GM13977 (cell line): ENCODE measurements around the gene CRY1.
A peak's percentile ranks its signal among the peaks of the same experiment; 100 is the strongest.

Source experiments
- DNase-seq: peaks from one replicate; pipeline ENCODE4 v3.0.0; 2012; ENCODE audit warnings: low spot score
- CTCF ChIP-seq: IDR thresholded peaks from 2 replicates; pipeline ENCODE4 v1.5.1; 2012; ENCODE audit warnings: mild to moderate bottlenecking, control low read depth; ENCODE audit not compliant: insufficient read depth; ENCODE audit errors: extremely low read depth, missing control alignments
- in situ Hi-C: fragments of 300-500 bp; cut with MboI; formaldehyde crosslinking; loops from one replicate; pipeline ENCODE4 v1.12.0; 2022; ENCODE audit warnings: low sequenced_read_pairs, low pct_unique_long_range_greater_than_20kb, mixed read lengths, inconsistent platforms; ENCODE audit not compliant: unreplicated experiment

The CRY1 gene

GRCh38 chr12:107092669-107093416 lies 506 bp downstream of the CRY1 start:
- no peak for DNase-seq
- in situ Hi-C loops: no loop called here
- no peak for TF ChIP-seq CTCF

GRCh38 chr12:107091989-107092641 lies 1.2 kb downstream of the CRY1 start:
- in situ Hi-C loops: no loop called here
- DNase-seq: peak; percentile 28
- peak; percentile 36 for TF ChIP-seq CTCF

GRCh38 chr12:107091381-107091780 lies 2.0 kb downstream of the CRY1 start:
- no peak for DNase-seq
- in situ Hi-C loops: no loop called here
- no peak for TF ChIP-seq CTCF

- no peak for TF ChIP-seq CTCF
- in situ Hi-C loops: no loop called here
- no peak for DNase-seq
Observed at GRCh38 chr12:107090711-107091110, 2.6 kb downstream of the CRY1 start.

- in situ Hi-C loops: no loop called here
- TF ChIP-seq CTCF: no peak
- no peak for DNase-seq
Observed at GRCh38 chr12:107088912-107089311, 4.4 kb downstream of the CRY1 start.

GRCh38 chr12:107086314-107086713 lies 7.0 kb downstream of the CRY1 start:
- no peak for DNase-seq
- in situ Hi-C loops: no loop called here
- TF ChIP-seq CTCF: no peak

- no peak for DNase-seq
- in situ Hi-C loops: no loop called here
- no peak for TF ChIP-seq CTCF
Observed at GRCh38 chr12:107081778-107082177, 11.6 kb downstream of the CRY1 start.
